A549 (cell line): ENCODE results near the gene SLC16A12.

Experiments used
- CEBPB ChIP-seq, 2 experiments: fragments of >200 bp in 1 of 2; sonication (Bioruptor Twin) in 1 of 2; formaldehyde crosslinking in 1 of 2; IDR thresholded peaks; 2 replicates each; pipeline ENCODE4 v1.6.1; 2012 to 2016
- CHD2 ChIP-seq: fragments of 150-350 bp; IDR thresholded peaks from 2 replicates; pipeline ENCODE4 v1.6.1; 2014; ENCODE audit warnings: low read length; ENCODE audit not compliant: partially characterized antibody
- E2F6 ChIP-seq: IDR thresholded peaks from 2 replicates; pipeline ENCODE4 v1.6.1; 2012; ENCODE audit warnings: low read depth, borderline replicate concordance
- EP300 ChIP-seq, 2 experiments: fragments of >200 bp; sonication (Bioruptor Twin); formaldehyde crosslinking; IDR thresholded peaks; 2 replicates in 1 of 2; 3 replicates in 1 of 2; pipeline ENCODE4 v1.6.1; 2016 to 2017
- JUNB ChIP-seq: fragments of >200 bp; sonication (Bioruptor Twin); formaldehyde crosslinking; IDR thresholded peaks from 2 replicates; pipeline ENCODE4 v1.6.1; 2016
- KDM1A ChIP-seq: fragments of 200-600 bp; sonication (generic); IDR thresholded peaks from 2 replicates; pipeline ENCODE4 v1.6.1; 2016; ENCODE audit warnings: low read depth, mild to moderate bottlenecking
- NPAS2 ChIP-seq: fragments of 250-450 bp; sonication (Bioruptor Pico); IDR thresholded peaks from 2 replicates; pipeline ENCODE4 v1.8.0; 2022; ENCODE audit warnings: mild to moderate bottlenecking, moderate library complexity, borderline replicate concordance
- PHF8 ChIP-seq: fragments of 200-600 bp; sonication (generic); IDR thresholded peaks from 2 replicates; pipeline ENCODE4 v1.6.1; 2016; ENCODE audit warnings: low read depth, mild to moderate bottlenecking, antibody characterized with exemption, moderate library complexity, borderline replicate concordance
- RFX5 ChIP-seq: fragments of 450-650 bp; IDR thresholded peaks from 2 replicates; pipeline ENCODE4 v1.7.1; 2014; ENCODE audit warnings: antibody characterized with exemption, mild to moderate bottlenecking, moderate library complexity
- SREBF2 ChIP-seq: fragments of 450-650 bp; IDR thresholded peaks from 2 replicates; pipeline ENCODE4 v1.6.1; 2014; ENCODE audit warnings: mild to moderate bottlenecking, moderate library complexity
- TP53 ChIP-seq: fragments of 250-450 bp; sonication (Bioruptor Pico); IDR thresholded peaks from 2 replicates; pipeline ENCODE4 v1.5.0; 2021; ENCODE audit warnings: mild to moderate bottlenecking, moderate library complexity
- TF ChIP-seq, protein P1 (sequence below): fragments of >200 bp; sonication (Bioruptor Twin); formaldehyde crosslinking; IDR thresholded peaks from 3 replicates; pipeline ENCODE4 v1.5.1; 2016

- TF ChIP-seq, protein P1, sequence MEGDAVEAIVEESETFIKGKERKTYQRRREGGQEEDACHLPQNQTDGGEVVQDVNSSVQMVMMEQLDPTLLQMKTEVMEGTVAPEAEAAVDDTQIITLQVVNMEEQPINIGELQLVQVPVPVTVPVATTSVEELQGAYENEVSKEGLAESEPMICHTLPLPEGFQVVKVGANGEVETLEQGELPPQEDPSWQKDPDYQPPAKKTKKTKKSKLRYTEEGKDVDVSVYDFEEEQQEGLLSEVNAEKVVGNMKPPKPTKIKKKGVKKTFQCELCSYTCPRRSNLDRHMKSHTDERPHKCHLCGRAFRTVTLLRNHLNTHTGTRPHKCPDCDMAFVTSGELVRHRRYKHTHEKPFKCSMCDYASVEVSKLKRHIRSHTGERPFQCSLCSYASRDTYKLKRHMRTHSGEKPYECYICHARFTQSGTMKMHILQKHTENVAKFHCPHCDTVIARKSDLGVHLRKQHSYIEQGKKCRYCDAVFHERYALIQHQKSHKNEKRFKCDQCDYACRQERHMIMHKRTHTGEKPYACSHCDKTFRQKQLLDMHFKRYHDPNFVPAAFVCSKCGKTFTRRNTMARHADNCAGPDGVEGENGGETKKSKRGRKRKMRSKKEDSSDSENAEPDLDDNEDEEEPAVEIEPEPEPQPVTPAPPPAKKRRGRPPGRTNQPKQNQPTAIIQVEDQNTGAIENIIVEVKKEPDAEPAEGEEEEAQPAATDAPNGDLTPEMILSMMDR: no peak
- TF ChIP-seq CHD2 (no peak), EP300 (IDR thresholded peaks at IDR 0.05) (no peak), PHF8 (no peak), NPAS2 (CRISPR knock-in tag) (no peak), RFX5 (no peak), JUNB (no peak), SREBF2 (no peak), CEBPB (IDR thresholded peaks at IDR 0.05) (no peak), KDM1A (no peak), TP53 (CRISPR knock-in tag) (no peak), E2F6 (no peak)
Observed at GRCh38 chr10:89490596-89491335, 44.6 kb downstream of the SLC16A12 start.
